HFFc6 (cell line): ENCODE measurements around the gene NECTIN4. TPM values are rescaled to one million over a fixed set of nuclear protein-coding genes. Genes with fewer than 3 reads are reported as not detected.

ENCODE experiments used
- DNase-seq: peaks from one replicate; pipeline ENCODE4 v3.0.0-alpha.2; 2018
- H3K27ac Mint-ChIP-seq: 2 replicates; pipeline ENCODE4 v1.8.0; 2020; ENCODE audit warnings: mild to moderate bottlenecking, mixed read lengths
- H3K27me3 Mint-ChIP-seq: 2 replicates; pipeline ENCODE4 v1.8.0; 2021; ENCODE audit warnings: mild to moderate bottlenecking, moderate library complexity, mixed read lengths; ENCODE audit not compliant: insufficient read depth
- H3K36me3 Mint-ChIP-seq: 2 replicates; pipeline ENCODE4 v1.8.0; 2021; ENCODE audit warnings: low read depth, mixed read lengths
- H3K4me1 Mint-ChIP-seq: 2 replicates; pipeline ENCODE4 v1.8.0; 2020; ENCODE audit warnings: low read depth, mixed read lengths
- H3K4me3 Mint-ChIP-seq: 2 replicates; pipeline ENCODE4 v1.8.0; 2020; ENCODE audit warnings: mild to moderate bottlenecking, moderate library complexity, mixed read lengths
- H3K9me3 Mint-ChIP-seq: 2 replicates; pipeline ENCODE4 v1.8.0; 2020; ENCODE audit warnings: mild to moderate bottlenecking, mixed read lengths
- total RNA-seq, 6 experiments: library from RNA; stranded (reverse); fragmentation: NEBNext Ultra II Directional; extraction: Animal tissue kit (Norgen Biotek cat#: 25700); gene quantifications; 2 replicates in 1 of 6; 3 replicates in 5 of 6; pipeline ENCODE4 v1.2.3, GENCODE V29; 2021
- TF ChIP-seq, protein P1 (sequence below): fragments of 200-600 bp; sonication (generic); IDR thresholded peaks from 2 replicates; pipeline ENCODE4 v1.5.0; 2021; ENCODE audit warnings: antibody characterized with exemption, mild to moderate bottlenecking

The NECTIN4 gene
- total RNA-seq, 6 experiments from 2014 or later = 0.09 to 0.14 TPM; not detected in 4

DNA sequence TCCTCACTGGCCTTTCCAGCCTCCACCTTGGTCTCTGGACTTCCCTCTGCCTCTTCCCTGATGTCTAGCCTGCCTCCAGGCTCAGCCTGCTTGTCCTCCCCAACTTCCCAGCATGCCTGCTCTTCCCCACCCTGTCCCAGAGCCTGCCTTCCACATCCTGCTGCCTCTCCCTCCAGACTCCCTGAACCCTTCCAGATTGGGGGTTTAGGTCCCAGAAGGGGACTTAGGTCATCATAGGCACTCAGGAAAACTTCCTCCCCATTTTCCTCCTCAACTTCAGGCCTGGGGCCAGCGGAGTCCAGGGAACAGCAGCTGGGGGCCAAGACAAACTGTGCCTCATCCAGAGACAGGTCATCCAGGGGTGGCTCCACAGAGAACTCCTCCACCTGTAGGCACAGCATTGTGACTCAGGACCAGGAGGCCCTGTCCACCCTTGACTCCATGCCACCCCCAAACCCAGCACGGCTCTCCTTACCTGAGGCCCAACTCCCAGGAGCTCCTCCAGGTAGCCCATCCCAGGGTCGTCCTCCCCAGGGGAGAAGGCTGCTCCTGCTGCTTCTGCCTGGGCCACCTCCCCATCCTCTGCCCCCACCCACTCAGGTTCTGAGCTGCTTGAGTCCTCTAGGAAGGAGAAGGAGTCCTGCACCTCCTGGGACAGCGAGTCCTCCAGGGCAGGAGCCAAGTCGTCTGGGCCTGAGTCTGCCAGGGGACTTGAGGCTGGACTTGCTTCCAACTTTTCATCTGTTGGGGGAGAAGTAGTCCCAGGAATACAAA is 40.2 kb downstream of the NECTIN4 start:
- Mint-ChIP-seq H3K27me3 (peaks cover 10% of the 10 kb centered on the region), H3K4me1 (peaks cover 23% of the 10 kb centered on the region), H3K4me3 (no peak overlapping the region), H3K27ac (no peak overlapping the region), H3K9me3 (peaks cover 29% of the 10 kb centered on the region), H3K36me3 (peaks cover 25% of the 10 kb centered on the region)
- TF ChIP-seq, protein P1, sequence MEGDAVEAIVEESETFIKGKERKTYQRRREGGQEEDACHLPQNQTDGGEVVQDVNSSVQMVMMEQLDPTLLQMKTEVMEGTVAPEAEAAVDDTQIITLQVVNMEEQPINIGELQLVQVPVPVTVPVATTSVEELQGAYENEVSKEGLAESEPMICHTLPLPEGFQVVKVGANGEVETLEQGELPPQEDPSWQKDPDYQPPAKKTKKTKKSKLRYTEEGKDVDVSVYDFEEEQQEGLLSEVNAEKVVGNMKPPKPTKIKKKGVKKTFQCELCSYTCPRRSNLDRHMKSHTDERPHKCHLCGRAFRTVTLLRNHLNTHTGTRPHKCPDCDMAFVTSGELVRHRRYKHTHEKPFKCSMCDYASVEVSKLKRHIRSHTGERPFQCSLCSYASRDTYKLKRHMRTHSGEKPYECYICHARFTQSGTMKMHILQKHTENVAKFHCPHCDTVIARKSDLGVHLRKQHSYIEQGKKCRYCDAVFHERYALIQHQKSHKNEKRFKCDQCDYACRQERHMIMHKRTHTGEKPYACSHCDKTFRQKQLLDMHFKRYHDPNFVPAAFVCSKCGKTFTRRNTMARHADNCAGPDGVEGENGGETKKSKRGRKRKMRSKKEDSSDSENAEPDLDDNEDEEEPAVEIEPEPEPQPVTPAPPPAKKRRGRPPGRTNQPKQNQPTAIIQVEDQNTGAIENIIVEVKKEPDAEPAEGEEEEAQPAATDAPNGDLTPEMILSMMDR = no peak
- DNase-seq = no peak

DNA sequence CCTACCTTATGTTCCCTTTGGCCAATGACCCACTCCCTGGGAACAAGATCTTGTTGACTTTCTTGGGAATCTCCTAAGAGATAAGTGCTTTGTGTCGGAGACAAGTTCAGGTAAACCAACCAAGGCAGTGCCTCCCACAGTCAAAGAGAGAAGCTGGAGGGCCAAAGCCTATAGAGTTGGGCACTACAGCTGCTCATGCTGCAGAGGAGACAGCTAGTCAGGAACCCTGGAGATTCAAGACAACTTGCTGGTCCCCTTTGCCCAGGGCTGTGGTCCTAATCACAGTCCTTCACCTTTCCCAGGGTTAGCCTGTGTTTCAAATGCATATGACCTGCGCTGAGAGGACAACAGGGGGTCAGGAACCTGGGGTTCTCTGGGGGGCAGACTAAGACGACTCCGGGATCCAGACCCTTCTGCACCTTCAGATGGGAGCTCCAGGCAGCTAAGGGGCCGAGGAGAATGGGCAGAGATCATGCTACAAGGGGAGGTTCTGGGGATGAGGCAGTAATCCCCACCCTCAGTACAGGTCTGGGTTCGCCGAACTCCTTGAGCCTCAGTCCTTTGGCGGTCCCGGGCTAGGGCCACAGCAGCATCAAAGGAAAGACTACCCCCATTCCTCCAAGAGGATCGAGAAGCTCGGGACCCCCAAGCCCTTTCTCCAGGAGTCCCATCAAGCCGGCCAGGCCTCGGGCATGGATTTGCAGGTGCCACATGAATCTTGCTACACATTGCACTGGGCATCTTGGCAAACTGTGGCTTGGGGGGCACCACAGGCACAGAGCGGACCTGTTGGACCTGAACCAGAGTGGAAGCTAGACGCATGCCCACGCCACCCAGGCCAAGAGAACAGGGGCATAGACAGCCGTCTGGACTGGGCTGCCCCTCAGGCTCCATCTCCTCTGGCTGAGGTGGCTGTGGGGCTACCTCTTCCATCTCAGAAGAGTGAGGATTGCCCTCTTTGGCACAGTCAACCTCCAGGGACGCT is 41.6 kb downstream of the NECTIN4 start:
- Mint-ChIP-seq H3K27ac (no peak overlapping the region), H3K9me3 (peaks cover 29% of the 10 kb centered on the region), H3K4me1 (peaks cover 23% of the 10 kb centered on the region), H3K4me3 (no peak overlapping the region), H3K27me3 (peaks cover 10% of the 10 kb centered on the region), H3K36me3 (peaks cover 27% of the 10 kb centered on the region)
- TF ChIP-seq, protein P1 = no peak
- DNase-seq = no peak

DNA sequence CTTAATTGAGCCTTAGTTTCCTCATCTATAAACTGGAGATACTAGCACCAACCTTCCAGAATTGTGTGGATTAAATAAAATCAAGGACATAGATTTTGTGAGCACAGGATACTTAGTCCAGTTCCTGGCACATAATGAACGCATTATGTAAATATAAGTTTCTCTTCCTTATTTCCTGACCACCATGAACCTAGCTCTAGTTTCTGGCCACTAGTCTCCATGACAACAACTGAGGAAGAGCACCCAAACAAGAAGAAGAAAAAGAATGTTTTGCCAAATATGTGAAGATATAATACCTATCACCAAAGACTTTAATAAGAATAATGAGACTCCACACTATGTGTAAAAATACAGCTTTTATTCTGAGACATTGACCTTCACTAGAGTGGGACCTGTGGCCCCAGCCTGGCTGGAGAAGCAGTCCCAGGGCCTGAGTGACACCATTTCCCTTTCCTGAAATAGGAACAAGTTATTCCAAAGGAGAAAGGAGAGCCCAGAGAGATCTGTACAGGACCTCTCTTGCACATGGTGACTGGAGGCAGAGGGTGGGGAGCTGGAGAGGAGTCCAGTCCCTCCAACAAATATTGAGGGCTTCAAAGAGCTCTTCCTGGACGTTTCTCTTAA is 42.6 kb downstream of the NECTIN4 start:
- H3K9me3 Mint-ChIP-seq = peaks cover 29% of the 10 kb centered on the region
- peaks cover 10% of the 10 kb centered on the region for H3K27me3 Mint-ChIP-seq
- DNase-seq = no peak
- peaks cover 25% of the 10 kb centered on the region for H3K4me1 Mint-ChIP-seq
- TF ChIP-seq, protein P1 = no peak
- H3K36me3 Mint-ChIP-seq = peaks cover 33% of the 10 kb centered on the region
- peak overlapping the region; percentile 92 for H3K4me3 Mint-ChIP-seq
- H3K27ac Mint-ChIP-seq = peak overlapping the region; percentile 98

DNA sequence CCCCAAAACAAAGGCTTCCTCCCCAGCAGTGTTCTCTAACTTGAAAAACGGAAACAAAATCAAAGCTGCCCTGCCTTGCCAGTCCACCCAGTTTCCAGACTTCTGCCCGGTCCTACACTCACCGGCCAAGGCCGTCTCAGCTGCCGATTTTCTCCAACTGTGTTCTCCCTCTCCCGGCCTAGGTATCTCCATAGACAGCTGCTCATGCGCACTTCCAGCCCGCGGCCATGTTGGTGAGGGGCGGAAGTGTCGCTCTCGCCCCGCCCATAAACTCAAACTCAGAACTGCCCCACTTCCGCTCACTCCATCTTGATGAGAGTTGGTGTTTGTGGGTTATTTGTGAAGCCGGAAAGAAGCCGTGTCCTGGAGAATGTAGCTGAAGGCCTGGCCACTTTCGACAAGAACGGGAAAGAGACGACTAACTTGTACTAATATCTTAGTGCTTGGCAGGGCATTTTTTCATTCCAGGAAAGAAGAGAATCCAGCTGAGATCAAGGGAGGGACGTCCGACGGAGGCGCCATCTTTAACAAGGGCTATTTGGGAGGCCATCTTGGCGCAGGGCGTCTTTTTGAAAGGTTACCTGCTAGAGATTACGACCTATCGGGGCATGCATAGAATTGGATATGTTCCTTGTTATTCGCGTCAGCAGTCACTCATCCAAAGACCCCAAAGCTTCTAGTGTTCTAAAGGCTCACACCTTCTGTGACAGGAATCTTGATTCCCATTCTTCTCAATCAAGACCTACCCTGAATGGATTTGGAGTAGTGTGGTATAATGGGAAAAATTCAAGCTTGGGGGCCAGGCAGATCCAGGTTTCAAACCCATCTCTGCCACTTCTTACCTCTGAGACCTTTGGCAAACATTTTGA is 43.4 kb downstream of the NECTIN4 start, which contains the start of gene USF1:
Gene USF1 (minus strand): TSS at position 242 of the 869 bp plus-strand sequence. CDS start 2,702 bp downstream, outside the sequence.
- Mint-ChIP-seq H3K36me3 (peaks cover 33% of the 10 kb centered on the region), H3K27ac (peak within 1 kb of the TSS; percentile 98), H3K27me3 (peaks cover 10% of the 10 kb centered on the region), H3K9me3 (peaks cover 29% of the 10 kb centered on the region), H3K4me3 (peak within 1 kb of the TSS; percentile 92), H3K4me1 (peaks cover 25% of the 10 kb centered on the region)
- TF ChIP-seq, protein P1 = no peak
- peak; percentile 92 for DNase-seq
